ENCODE results near the gene MRPS14.

- TF ChIP-seq CTCF (conservative IDR thresholded peaks at IDR 0.05) (no peak), ZFX (IDR thresholded peaks at IDR 0.05) (no peak)
Observed at GRCh38 chr1:174975764-174976163, 47.5 kb downstream of the MRPS14 start.

Data from C4-2B (cell line).